Naive thymus-derived CD4-positive, alpha-beta T cell (primary cell): ENCODE measurements around the gene SCAND1. TPM values are rescaled to one million over a fixed set of nuclear protein-coding genes. Genes with fewer than 3 reads are reported as not detected.

Experiments
- ATAC-seq: fragments of 150-1000 bp; cut with Tn5 transposase; 2 replicates; pipeline ENCODE4 v1.10.0; 2021; ENCODE audit warnings: mild to moderate bottlenecking, moderate library complexity
- CTCF ChIA-PET: fragments of 350-600 bp; sonication (Branson Sonifier 250); formaldehyde crosslinking; loops from one replicate; lab custom pipeline; 2021; ENCODE audit warnings: antibody characterized with exemption; lab: Charles Lee
- POLR2A ChIA-PET: fragments of 350-600 bp; sonication (Branson Sonifier 250); formaldehyde crosslinking; loops from one replicate; lab custom pipeline; 2021; ENCODE audit warnings: antibody characterized with exemption, inconsistent platforms; lab: Charles Lee
- DNase-seq, 9 donors: peaks; one replicate each; pipeline versions ENCODE4 v3.0.0 to v3.0.0-alpha.2; 2020 to 2022; ENCODE audit warnings: mixed read lengths in 1 of 9
- H3K27ac ChIP-seq: one replicate; pipeline ENCODE4 v1.7.0; 2013; ENCODE audit warnings: mild to moderate bottlenecking, low read depth, low read length, moderate library complexity
- H3K27me3 ChIP-seq, 2 donors: one replicate each; pipeline ENCODE4 v1.7.0; 2013; ENCODE audit warnings: low read length in 2 of 2, mild to moderate bottlenecking in 2 of 2, moderate library complexity in 2 of 2; ENCODE audit not compliant: control insufficient read depth in 2 of 2, insufficient read depth in 2 of 2
- H3K36me3 ChIP-seq, 3 experiments: 1 replicate in 2 of 3; 2 replicates in 1 of 3; pipeline ENCODE4 v1.7.0; 2013; ENCODE audit warnings: low read length in 3 of 3, mild to moderate bottlenecking in 3 of 3, moderate library complexity in 1 of 3; ENCODE audit not compliant: insufficient read depth in 3 of 3, control insufficient read depth in 2 of 3
- H3K4me1 ChIP-seq, 2 donors: one replicate each; pipeline ENCODE4 v1.7.0; 2013; ENCODE audit warnings: low read length in 2 of 2, mild to moderate bottlenecking in 2 of 2, moderate library complexity in 1 of 2; ENCODE audit not compliant: control insufficient read depth in 2 of 2, insufficient read depth in 2 of 2
- H3K4me3 ChIP-seq: 2 replicates; pipeline ENCODE4 v1.7.0; 2013; ENCODE audit warnings: mild to moderate bottlenecking, low read length
- H3K9me3 ChIP-seq, 3 experiments: 1 replicate in 2 of 3; 2 replicates in 1 of 3; pipeline ENCODE4 v1.7.0; 2013; ENCODE audit warnings: low read length in 3 of 3; ENCODE audit not compliant: control insufficient read depth in 2 of 3
- H3K27ac Mint-ChIP-seq, 9 donors: one replicate each; pipeline ENCODE4 v1.8.0; 2020 to 2022; ENCODE audit warnings: mixed read lengths in 9 of 9, mild to moderate bottlenecking in 8 of 9, moderate library complexity in 5 of 9, inconsistent platforms in 2 of 9
- H3K27me3 Mint-ChIP-seq, 5 donors: one replicate each; pipeline ENCODE4 v1.8.0; 2021 to 2022; ENCODE audit warnings: mixed read lengths in 5 of 5, mild to moderate bottlenecking in 1 of 5
- H3K36me3 Mint-ChIP-seq, 5 donors: one replicate each; pipeline ENCODE4 v1.8.0; 2020 to 2022; ENCODE audit warnings: mixed read lengths in 5 of 5, mild to moderate bottlenecking in 3 of 5, inconsistent platforms in 1 of 5
- H3K4me1 Mint-ChIP-seq, 7 donors: one replicate each; pipeline ENCODE4 v1.8.0; 2020 to 2022; ENCODE audit warnings: mixed read lengths in 7 of 7, mild to moderate bottlenecking in 3 of 7, inconsistent platforms in 1 of 7
- H3K4me3 Mint-ChIP-seq, 10 donors: one replicate each; pipeline ENCODE4 v1.8.0; 2020 to 2022; ENCODE audit warnings: mild to moderate bottlenecking in 10 of 10, mixed read lengths in 10 of 10, moderate library complexity in 6 of 10, inconsistent platforms in 2 of 10
- H3K9me3 Mint-ChIP-seq, 11 donors: one replicate each; pipeline ENCODE4 v1.8.0; 2020 to 2022; ENCODE audit warnings: mixed read lengths in 11 of 11, mild to moderate bottlenecking in 4 of 11, inconsistent platforms in 1 of 11, moderate library complexity in 1 of 11
- intact Hi-C, 2 donors: fragments of 100-400 bp; cut with micrococcal nuclease; formaldehyde crosslinking; loops; one replicate each; pipeline ENCODE4 v1.15.1; 2023
- polyA plus RNA-seq, 2 donors: library from polyadenylated mRNA; unstranded; fragments of 300-500 nt; fragmentation: Illumina TruSeq; gene quantifications; one replicate each; pipeline ENCODE4 v1.2.3, GENCODE V29; 2021
- total RNA-seq, 6 experiments: library from RNA in 5 of 6; stranded (reverse) in 5 of 6; gene quantifications; 1 replicate in 5 of 6; 2 replicates in 1 of 6; pipeline ENCODE4 v1.2.3 and lab custom pipeline; 2021 to 2026

Gene SCAND1
- total and polyA plus RNA-seq, 7 experiments from 2014 or later, result 41.8 to 212 (median 54.2) TPM

- peak overlapping the region in 4 of 9 donors; percentile 4 to 69 (median 51) for H3K27ac Mint-ChIP-seq
- no peaks in the 10 kb centered on the region for H3K27me3 Mint-ChIP-seq
- ChIA-PET CTCF (no interaction called here), POLR2A (no interaction called here)
- H3K4me3 ChIP-seq, result no peak overlapping the region
- H3K36me3 Mint-ChIP-seq, result peaks cover 10 to 54% (median 31%) of the 10 kb centered on the region in 5 donors
- H3K27ac ChIP-seq, result no peak overlapping the region
- no peak overlapping the region for H3K4me3 Mint-ChIP-seq
- no peaks in the 10 kb centered on the region for H3K9me3 Mint-ChIP-seq
- no peaks in the 10 kb centered on the region for H3K4me1 ChIP-seq
- ATAC-seq (no peak), DNase-seq (no peak)
- H3K9me3 ChIP-seq, result no peaks in the 10 kb centered on the region
- H3K36me3 ChIP-seq, result peaks cover 0 to 63% (median 11%) of the 10 kb centered on the region in 3 experiments
- H3K4me1 Mint-ChIP-seq, result peaks cover 22 to 45% (median 28%) of the 10 kb centered on the region in 7 donors
- intact Hi-C loops, result no loop called here
- H3K27me3 ChIP-seq, result no peaks in the 10 kb centered on the region
Observed at GRCh38 chr20:35908007-35908406, 46.3 kb downstream of the SCAND1 start.

GRCh38 chr20:35907017-35907701 is 47.1 kb downstream of the SCAND1 start:
- ChIA-PET POLR2A (no interaction called here), CTCF (interaction anchor here (0.7 to 0.8 kb wide), 2 partner anchors 13 to 23 kb away, joined by 3 read pairs; no protein-coding TSS in a partner anchor)
- Mint-ChIP-seq H3K27ac (peak overlapping the region in 5 of 9 donors; percentile 4 to 69 (median 14)), H3K36me3 (peaks cover 8 to 53% (median 27%) of the 10 kb centered on the region in 5 donors), H3K27me3 (no peaks in the 10 kb centered on the region), H3K4me3 (no peak overlapping the region), H3K9me3 (no peaks in the 10 kb centered on the region), H3K4me1 (peaks cover 26 to 51% (median 28%) of the 10 kb centered on the region in 7 donors)
- H3K27ac ChIP-seq, result no peak overlapping the region
- intact Hi-C loops, result no loop called here
- H3K9me3 ChIP-seq, result no peaks in the 10 kb centered on the region
- no peaks in the 10 kb centered on the region for H3K4me1 ChIP-seq
- no peak overlapping the region for H3K4me3 ChIP-seq
- no peak for ATAC-seq
- H3K27me3 ChIP-seq, result no peaks in the 10 kb centered on the region
- H3K36me3 ChIP-seq, result peaks cover 0 to 57% (median 11%) of the 10 kb centered on the region in 3 experiments
- no peak for DNase-seq

- no peaks in the 10 kb centered on the region for H3K9me3 Mint-ChIP-seq
- Histone ChIP-seq H3K27me3 (no peaks in the 10 kb centered on the region), H3K36me3 (peaks cover 1 to 56% (median 11%) of the 10 kb centered on the region in 3 experiments), H3K4me1 (no peaks in the 10 kb centered on the region), H3K27ac (no peak overlapping the region), H3K4me3 (no peak overlapping the region), H3K9me3 (no peaks in the 10 kb centered on the region)
- ATAC-seq (no peak), DNase-seq (no peak)
- H3K27me3 Mint-ChIP-seq, result no peaks in the 10 kb centered on the region
- ChIA-PET CTCF (no interaction called here), POLR2A (no interaction called here)
- H3K4me1 Mint-ChIP-seq, result peaks cover 26 to 55% (median 36%) of the 10 kb centered on the region in 7 donors
- peaks cover 5 to 56% (median 27%) of the 10 kb centered on the region in 5 donors for H3K36me3 Mint-ChIP-seq
- intact Hi-C loops, result no loop called here
- H3K27ac Mint-ChIP-seq, result peak overlapping the region in 3 of 9 donors; percentile 10 to 68 (median 43)
- H3K4me3 Mint-ChIP-seq, result no peak overlapping the region
Observed at GRCh38 chr20:35904982-35905663, 49.2 kb downstream of the SCAND1 start.

GRCh38 chr20:35903843-35904242 is 50.5 kb downstream of the SCAND1 start:
- Histone ChIP-seq H3K27me3 (no peaks in the 10 kb centered on the region), H3K4me3 (no peak overlapping the region), H3K4me1 (no peaks in the 10 kb centered on the region), H3K9me3 (no peaks in the 10 kb centered on the region), H3K27ac (no peak overlapping the region), H3K36me3 (peaks cover 9 to 56% (median 11%) of the 10 kb centered on the region in 3 experiments)
- Mint-ChIP-seq H3K4me1 (peaks cover 22 to 54% (median 36%) of the 10 kb centered on the region in 7 donors), H3K9me3 (no peaks in the 10 kb centered on the region), H3K27me3 (no peaks in the 10 kb centered on the region), H3K27ac (peak overlapping the region in 1 of 9 donors; percentile 59), H3K4me3 (no peak overlapping the region), H3K36me3 (peaks cover 5 to 60% (median 27%) of the 10 kb centered on the region in 5 donors)
- ATAC-seq (no peak), DNase-seq (no peak)
- POLR2A ChIA-PET, result no interaction called here
- CTCF ChIA-PET, result interaction anchor here (0.7 kb wide), 1 partner anchor 16 kb away, joined by 5 read pairs; no protein-coding TSS in a partner anchor
- intact Hi-C loops, result no loop called here

Other genes with a start within 250 kb of the SCAND1 start
- gene RBM39, start 212.2 kb downstream of the SCAND1 start, total RNA-seq, result 1,000 to 10,000 TPM in 2 of 5 experiments, 100 to 1,000 TPM in 3; 372 to 1,041 (median 699) TPM
- gene RBM39, start 212.2 kb downstream of the SCAND1 start, polyA plus RNA-seq, result 100 to 1,000 TPM; 100 to 152 TPM
- 100 to 1,000 TPM in 2 of 5 experiments, 10 to 100 TPM in 3; 57.5 to 157 (median 78.0) TPM for gene PHF20, start 182.5 kb downstream of the SCAND1 start, total RNA-seq
- 100 to 1,000 TPM in 1 of 2 donors, 10 to 100 TPM in 1; 99.9 to 138 TPM for gene PHF20, start 182.5 kb downstream of the SCAND1 start, polyA plus RNA-seq
- gene CNBD2, start 14.1 kb upstream of the SCAND1 start, total RNA-seq, result 10 to 100 TPM in 1 of 5 experiments, 1 to 10 TPM in 4; 2.6 to 10.6 (median 6.5) TPM
- 1 to 10 TPM; 7.7 to 9.1 TPM for gene CNBD2, start 14.1 kb upstream of the SCAND1 start, polyA plus RNA-seq
- under 1 TPM in 4 of 5 experiments, not detected in 1; 0.05 to 0.81 (median 0.74) TPM for gene EPB41L1, start 200.2 kb upstream of the SCAND1 start, total RNA-seq
- under 1 TPM in 1 of 2 donors, not detected in 1; 0.08 TPM for gene EPB41L1, start 200.2 kb upstream of the SCAND1 start, polyA plus RNA-seq